Ishikawa (cell line): Measurements from ENCODE around the gene ENO3.

ENCODE experiments used
- CEBPB ChIP-seq: IDR thresholded peaks from 2 replicates; pipeline ENCODE4 v1.6.1; 2012
- CREB1 ChIP-seq: IDR thresholded peaks from 2 replicates; pipeline ENCODE4 v1.6.1; 2012; ENCODE audit warnings: low read depth
- EGR1 ChIP-seq: IDR thresholded peaks from 2 replicates; pipeline ENCODE4 v1.6.1; 2012
- RAD21 ChIP-seq: IDR thresholded peaks from 2 replicates; pipeline ENCODE4 v1.6.1; 2012; ENCODE audit warnings: low read depth
- TAF1 ChIP-seq: IDR thresholded peaks from 2 replicates; pipeline ENCODE4 v1.6.1; 2012; ENCODE audit warnings: low read depth, mild to moderate bottlenecking

DNA sequence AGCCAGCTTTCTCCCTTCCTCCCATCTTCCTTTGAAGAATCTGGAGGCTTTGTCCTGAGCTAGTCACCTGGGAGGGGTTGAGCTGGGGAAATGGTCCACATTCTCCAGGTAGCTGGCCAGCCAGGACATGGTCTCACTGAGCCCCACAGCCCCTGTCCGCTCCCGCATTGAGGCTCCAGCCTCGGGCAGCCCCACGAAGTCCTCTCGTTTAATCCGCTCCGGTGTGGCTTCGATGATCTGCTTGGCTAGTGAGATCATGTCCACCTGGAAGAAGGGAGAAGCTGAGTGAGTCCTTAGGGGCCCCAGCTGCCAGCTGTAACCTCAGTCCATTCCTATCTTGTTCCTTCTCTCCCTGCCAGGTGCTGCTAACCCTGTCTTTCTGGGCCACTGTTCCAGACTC, 19.4 kb downstream of the ENO3 start:
- TF ChIP-seq RAD21 (no peak), CREB1 (no peak), EGR1 (no peak), CEBPB (no peak), TAF1 (no peak)
